Upper lobe of left lung (tissue), 6 donors: ENCODE data around the gene ACTR1A. TPM values are rescaled to one million over a fixed set of nuclear protein-coding genes. Genes with fewer than 3 reads are reported as not detected.

Source experiments
- ATAC-seq, 2 donors: fragments of 200-7000 bp; cut with Tn5 transposase; one replicate each; pipeline ENCODE4 v1.9.1; 2022; ENCODE audit warnings: mild to moderate bottlenecking in 2 of 2, moderate library complexity in 2 of 2; ENCODE audit not compliant: low FRiP score in 2 of 2
- DNase-seq, 2 donors: peaks; one replicate each; pipeline ENCODE4 v3.0.0-alpha.2; 2019 to 2020
- H3K27ac ChIP-seq, 4 donors: fragments of 200-600 bp; sonication (generic); one replicate each; pipeline ENCODE4 v1.5.1; 2016 to 2019
- H3K27me3 ChIP-seq, 4 donors: fragments of 200-600 bp; sonication (generic); one replicate each; pipeline ENCODE4 v1.5.1; 2017 to 2019
- H3K36me3 ChIP-seq, 4 donors: fragments of 200-600 bp; sonication (generic); one replicate each; pipeline ENCODE4 v1.5.1; 2016 to 2019
- H3K4me1 ChIP-seq, 4 donors: fragments of 200-600 bp; sonication (generic); one replicate each; pipeline ENCODE4 v1.5.1; 2018 to 2019
- H3K4me3 ChIP-seq, 4 donors: fragments of 200-600 bp; sonication (generic); one replicate each; pipeline ENCODE4 v1.5.1; 2017 to 2019; ENCODE audit warnings: mild to moderate bottlenecking in 2 of 4, moderate library complexity in 1 of 4
- H3K9me3 ChIP-seq, 4 donors: fragments of 200-600 bp; sonication (generic); one replicate each; pipeline ENCODE4 v1.5.1; 2018 to 2019
- EP300 ChIP-seq, 4 donors: sonication (generic); formaldehyde crosslinking; IDR thresholded peaks; one replicate each; pipeline ENCODE4 v1.5.1; 2017; ENCODE audit warnings: antibody characterized with exemption in 4 of 4, control low read depth in 2 of 4
- POLR2A ChIP-seq, 4 donors: fragments of 450-650 bp; IDR thresholded peaks; one replicate each; pipeline ENCODE4 v1.5.1; 2016 to 2017; ENCODE audit warnings: antibody characterized with exemption in 4 of 4, mild to moderate bottlenecking in 2 of 4
- POLR2AphosphoS5 ChIP-seq, 2 donors: sonication (generic); formaldehyde crosslinking; IDR thresholded peaks; one replicate each; pipeline ENCODE4 v1.5.1; 2017; ENCODE audit warnings: antibody characterized with exemption in 2 of 2
- WGBS, 2 donors: methylation state at CpG; one replicate each; pipeline ENCODE4 v1.1.5; 2017 to 2018; 5-methylcytosine and 5-hydroxymethylcytosine counted together
- total RNA-seq, 6 donors: library from RNA; depleted of rRNA in 4 of 6; stranded (reverse); fragments of >200 nt in 4 of 6; gene quantifications; one replicate each; pipeline versions ENCODE4 v1.1.0 to v1.2.1, GENCODE V29; 2016 to 2021
- TF ChIP-seq, protein P1 (sequence below), 6 experiments: fragments of 450-650 bp in 4 of 6; fragments of 200-600 bp in 2 of 6; sonication (generic) in 2 of 6; IDR thresholded peaks; one replicate each; pipeline ENCODE4 v1.5.1; 2016 to 2019; ENCODE audit warnings: antibody characterized with exemption in 6 of 6
- donor health status: DM: no; HTN: no; CAD: no; lungs with moderate emphysema.
- donor health status: DM: no; HTN: yes; CAD: no; lungs with severe emphysema.

ACTR1A gene
- total RNA-seq, result 100 to 1,000 TPM in 2 of 6 donors, 10 to 100 TPM in 4; 54.5 to 126 (median 93.2) TPM

DNA sequence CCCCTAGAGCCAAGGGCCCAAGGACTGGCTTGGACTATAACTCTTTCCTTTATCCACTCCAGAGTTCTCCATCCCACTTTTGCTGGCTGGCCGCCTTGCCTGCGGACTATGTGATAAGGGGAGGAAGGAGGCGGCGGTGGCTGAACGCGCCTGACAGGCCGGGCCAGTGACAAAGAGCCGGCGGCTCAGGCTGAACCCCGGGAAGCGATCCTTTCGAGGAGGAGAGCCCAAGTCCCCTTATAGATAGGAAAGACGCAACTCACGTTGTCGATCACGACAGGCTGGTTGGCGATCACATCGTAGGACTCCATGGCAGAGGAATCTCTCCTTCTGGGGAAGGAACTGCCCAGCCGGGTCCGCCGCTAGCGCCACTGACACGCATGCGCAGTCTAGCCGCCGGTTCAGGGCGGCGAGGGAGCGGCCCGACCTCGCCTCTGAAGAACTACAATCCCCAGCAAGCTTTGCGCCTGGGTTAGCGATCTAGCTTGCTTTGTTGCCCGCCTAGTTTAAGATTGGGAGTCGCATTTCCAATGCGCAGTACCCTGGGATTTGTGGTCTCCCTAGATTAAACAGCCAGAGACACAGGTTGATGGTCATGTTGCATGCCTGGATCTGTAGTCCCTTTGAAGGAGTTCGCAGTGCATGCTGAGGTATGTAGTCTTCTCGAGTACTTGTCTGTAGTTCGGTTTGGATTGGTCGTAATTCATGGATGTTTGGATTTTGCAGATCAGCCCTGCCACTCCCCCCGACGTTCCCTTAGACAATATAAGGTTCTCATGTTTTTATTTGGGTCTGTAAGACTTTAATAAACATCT is at the start of gene ACTR1A:
Gene ACTR1A (minus strand): TSS at position 376 of the 815 bp plus-strand sequence. CDS start 65 bp downstream, at position 311.
- Histone ChIP-seq H3K9me3 (no peaks in the 10 kb centered on the region), H3K4me3 (peak within 1 kb of the TSS; percentile 67 to 99 (median 98)), H3K4me1 (peaks cover 46 to 68% (median 56%) of the 10 kb centered on the region in 4 donors), H3K27ac (peak within 1 kb of the TSS; percentile 89 to 96 (median 94)), H3K36me3 (no peaks in the 10 kb centered on the region), H3K27me3 (no peaks in the 10 kb centered on the region)
- TF ChIP-seq POLR2AphosphoS5 (IDR thresholded peaks at IDR 0.05) (peak; percentile 90 to 92), EP300 (IDR thresholded peaks at IDR 0.05) (no peak), POLR2A (IDR thresholded peaks at IDR 0.05) (peak in 3 of 4 donors; percentile 75 to 88 (median 86))
- TF ChIP-seq, protein P1, sequence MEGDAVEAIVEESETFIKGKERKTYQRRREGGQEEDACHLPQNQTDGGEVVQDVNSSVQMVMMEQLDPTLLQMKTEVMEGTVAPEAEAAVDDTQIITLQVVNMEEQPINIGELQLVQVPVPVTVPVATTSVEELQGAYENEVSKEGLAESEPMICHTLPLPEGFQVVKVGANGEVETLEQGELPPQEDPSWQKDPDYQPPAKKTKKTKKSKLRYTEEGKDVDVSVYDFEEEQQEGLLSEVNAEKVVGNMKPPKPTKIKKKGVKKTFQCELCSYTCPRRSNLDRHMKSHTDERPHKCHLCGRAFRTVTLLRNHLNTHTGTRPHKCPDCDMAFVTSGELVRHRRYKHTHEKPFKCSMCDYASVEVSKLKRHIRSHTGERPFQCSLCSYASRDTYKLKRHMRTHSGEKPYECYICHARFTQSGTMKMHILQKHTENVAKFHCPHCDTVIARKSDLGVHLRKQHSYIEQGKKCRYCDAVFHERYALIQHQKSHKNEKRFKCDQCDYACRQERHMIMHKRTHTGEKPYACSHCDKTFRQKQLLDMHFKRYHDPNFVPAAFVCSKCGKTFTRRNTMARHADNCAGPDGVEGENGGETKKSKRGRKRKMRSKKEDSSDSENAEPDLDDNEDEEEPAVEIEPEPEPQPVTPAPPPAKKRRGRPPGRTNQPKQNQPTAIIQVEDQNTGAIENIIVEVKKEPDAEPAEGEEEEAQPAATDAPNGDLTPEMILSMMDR (IDR thresholded peaks at IDR 0.05), result peak in 1 of 6 experiments; percentile 14
- 0% methylated on average over 21 to 42 of the region's 42 CpGs for WGBS, 2 donors
- ATAC-seq (peak; percentile 88 to 95), DNase-seq (peak; percentile 97 to 98)

GRCh38 chr10:102550636-102551210 is 48.2 kb upstream of the ACTR1A start:
- H3K4me3 ChIP-seq, result no peak overlapping the region
- peak in 1 of 2 donors; percentile 40 for DNase-seq
- H3K27ac ChIP-seq, result no peak overlapping the region
- WGBS, 2 donors, result 88 to 94% methylated on average over 9 of the region's 9 CpGs
- no peaks in the 10 kb centered on the region for H3K27me3 ChIP-seq
- TF ChIP-seq EP300 (IDR thresholded peaks at IDR 0.05) (no peak), POLR2A (IDR thresholded peaks at IDR 0.05) (no peak), POLR2AphosphoS5 (IDR thresholded peaks at IDR 0.05) (no peak)
- TF ChIP-seq, protein P1 (IDR thresholded peaks at IDR 0.05), result no peak
- H3K36me3 ChIP-seq, result peaks cover 0 to 21% (median 9%) of the 10 kb centered on the region in 4 donors
- no peaks in the 10 kb centered on the region for H3K9me3 ChIP-seq
- H3K4me1 ChIP-seq, result peaks cover 11 to 13% (median 12%) of the 10 kb centered on the region in 4 donors
- no peak for ATAC-seq

DNA sequence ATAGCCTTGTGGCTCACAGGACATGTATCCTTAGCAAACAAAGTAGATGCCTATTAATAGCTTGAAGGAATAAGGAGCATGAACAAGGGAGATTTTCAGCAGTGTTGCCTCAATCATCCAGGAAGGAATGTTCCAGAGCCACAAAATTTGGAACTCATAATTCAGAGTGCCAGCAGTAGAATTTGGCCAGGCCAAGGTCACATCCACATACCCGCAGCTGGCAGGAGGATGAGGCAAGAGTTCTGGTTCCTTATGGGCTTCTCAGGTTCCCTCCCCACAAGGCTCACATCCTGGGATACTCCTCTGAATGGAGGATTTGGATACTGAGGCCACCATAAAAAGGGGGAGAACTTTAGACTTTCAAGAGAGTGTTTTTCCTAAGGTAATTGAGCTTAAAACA is 47.0 kb upstream of the ACTR1A start:
- TF ChIP-seq, protein P1 (IDR thresholded peaks at IDR 0.05), result no peak
- TF ChIP-seq EP300 (IDR thresholded peaks at IDR 0.05) (no peak), POLR2AphosphoS5 (IDR thresholded peaks at IDR 0.05) (no peak), POLR2A (IDR thresholded peaks at IDR 0.05) (no peak)
- Histone ChIP-seq H3K9me3 (no peaks in the 10 kb centered on the region), H3K27me3 (no peaks in the 10 kb centered on the region), H3K4me3 (no peak overlapping the region), H3K4me1 (peaks cover 12 to 16% (median 12%) of the 10 kb centered on the region in 4 donors), H3K36me3 (peaks cover 0 to 21% (median 9%) of the 10 kb centered on the region in 4 donors), H3K27ac (no peak overlapping the region)
- no peak for ATAC-seq
- WGBS, 2 donors, result 82 to 86% methylated on average over 1 of the region's 1 CpG
- DNase-seq, result no peak

DNA sequence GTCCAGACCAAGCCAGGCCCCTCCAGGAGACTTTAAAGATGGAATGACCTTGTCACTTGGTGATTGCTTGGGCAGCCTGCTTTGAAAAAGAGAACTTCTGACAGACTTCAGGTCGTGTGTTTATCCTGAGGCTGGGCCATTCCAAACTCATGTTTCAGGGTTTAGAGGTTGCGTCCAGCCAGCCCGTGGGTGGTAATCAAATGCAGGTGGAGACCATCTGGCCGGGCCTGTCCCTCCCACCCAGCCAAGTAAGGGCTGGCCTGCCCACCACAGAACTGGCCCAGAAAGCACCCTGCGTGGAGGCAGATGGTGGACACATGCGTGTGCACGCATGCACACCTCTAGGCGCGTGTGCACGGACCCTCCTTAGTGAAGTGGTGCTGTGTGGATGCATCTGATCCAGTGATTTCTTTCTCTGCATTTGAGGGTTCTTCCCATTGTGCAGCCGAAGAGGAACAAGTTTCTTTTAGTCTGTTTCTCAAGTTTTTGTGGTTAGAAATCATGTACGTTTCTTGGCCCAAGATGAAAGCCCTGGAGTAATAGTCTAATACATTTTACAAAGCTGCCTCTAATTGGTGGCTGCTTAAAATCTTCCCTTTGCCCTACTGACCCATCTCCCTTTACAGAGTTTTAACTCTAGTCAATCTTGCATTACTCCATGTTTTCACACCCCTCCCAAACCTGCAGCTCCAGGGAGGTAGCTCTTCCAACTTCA is 44.3 kb upstream of the ACTR1A start:
- 76 to 79% methylated on average over 7 to 12 of the region's 12 CpGs for WGBS, 2 donors
- Histone ChIP-seq H3K27ac (no peak overlapping the region), H3K4me1 (peaks cover 12 to 16% (median 12%) of the 10 kb centered on the region in 4 donors), H3K36me3 (peaks cover 0 to 16% (median 6%) of the 10 kb centered on the region in 4 donors), H3K4me3 (no peak overlapping the region), H3K9me3 (no peaks in the 10 kb centered on the region), H3K27me3 (no peaks in the 10 kb centered on the region)
- ATAC-seq, result peak in 1 of 2 donors; percentile 48
- DNase-seq, result peak in 1 of 2 donors; percentile 29
- TF ChIP-seq, protein P1 (IDR thresholded peaks at IDR 0.05), result no peak
- TF ChIP-seq POLR2AphosphoS5 (IDR thresholded peaks at IDR 0.05) (no peak), EP300 (IDR thresholded peaks at IDR 0.05) (no peak), POLR2A (IDR thresholded peaks at IDR 0.05) (no peak)
